Measurements from ENCODE around the gene PKP1.

DNA sequence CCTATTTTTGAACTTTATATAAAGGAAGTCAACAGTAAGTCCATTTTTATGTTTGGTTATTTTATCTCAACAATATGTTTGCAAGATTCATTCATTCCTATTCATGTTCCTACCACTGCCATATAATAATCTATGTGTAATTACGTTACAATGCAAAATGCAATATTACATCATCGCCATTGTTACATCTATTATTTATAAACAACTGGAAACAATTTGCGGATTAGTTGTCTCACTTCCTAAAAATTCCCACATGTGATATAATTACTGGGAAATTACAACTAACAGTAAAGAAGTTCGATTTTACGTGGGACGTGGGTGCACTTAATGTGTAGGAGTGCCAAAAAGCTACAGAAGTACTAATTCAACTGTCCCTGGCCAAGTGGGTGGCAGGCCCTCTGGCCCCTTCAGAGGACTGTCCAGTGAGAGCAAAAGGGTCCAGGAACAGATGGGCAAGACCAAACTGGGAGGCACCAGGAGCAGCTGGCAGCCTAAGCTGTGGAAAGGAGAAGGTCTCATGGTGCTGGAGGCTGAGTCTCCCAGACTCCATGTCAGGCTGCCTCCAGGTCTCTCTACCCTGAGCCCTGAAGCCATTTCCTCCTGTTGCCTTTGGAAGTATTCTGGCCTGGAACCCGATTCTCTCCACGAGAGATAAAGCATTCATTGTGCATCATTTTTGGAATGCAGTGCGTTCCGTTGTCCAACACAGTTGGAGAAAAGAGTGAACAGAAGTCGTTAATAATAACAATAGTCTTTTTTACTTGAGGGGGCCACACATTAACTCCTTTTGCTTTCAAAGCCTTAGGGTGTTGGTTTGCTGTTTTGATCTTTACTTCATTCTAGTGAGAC lies 51.2 kb downstream of the PKP1 start:
- TF ChIP-seq MAFK (IDR thresholded peaks at IDR 0.05; ENCODE audit: low read depth, low read length) (no peak), SMC3 (IDR thresholded peaks at IDR 0.05; ENCODE audit: low read depth, low read length) (no peak), POLR2A (IDR thresholded peaks at IDR 0.05; ENCODE audit: low read depth, low read length) (no peak), BHLHE40 (IDR thresholded peaks at IDR 0.05; ENCODE audit: low read depth, low read length) (no peak), RAD21 (IDR thresholded peaks at IDR 0.05; ENCODE audit: low read length) (no peak), CEBPB (IDR thresholded peaks at IDR 0.05; ENCODE audit: low read depth, low read length) (0 out of 2 replicates have a peak, but pooled peaks have one; percentile 28), FOS (IDR thresholded peaks at IDR 0.05; ENCODE audit: low read depth, low read length) (no peak), RFX5 (IDR thresholded peaks at IDR 0.05; ENCODE audit: low read depth, low read length) (no peak)
- TF ChIP-seq, protein P1, sequence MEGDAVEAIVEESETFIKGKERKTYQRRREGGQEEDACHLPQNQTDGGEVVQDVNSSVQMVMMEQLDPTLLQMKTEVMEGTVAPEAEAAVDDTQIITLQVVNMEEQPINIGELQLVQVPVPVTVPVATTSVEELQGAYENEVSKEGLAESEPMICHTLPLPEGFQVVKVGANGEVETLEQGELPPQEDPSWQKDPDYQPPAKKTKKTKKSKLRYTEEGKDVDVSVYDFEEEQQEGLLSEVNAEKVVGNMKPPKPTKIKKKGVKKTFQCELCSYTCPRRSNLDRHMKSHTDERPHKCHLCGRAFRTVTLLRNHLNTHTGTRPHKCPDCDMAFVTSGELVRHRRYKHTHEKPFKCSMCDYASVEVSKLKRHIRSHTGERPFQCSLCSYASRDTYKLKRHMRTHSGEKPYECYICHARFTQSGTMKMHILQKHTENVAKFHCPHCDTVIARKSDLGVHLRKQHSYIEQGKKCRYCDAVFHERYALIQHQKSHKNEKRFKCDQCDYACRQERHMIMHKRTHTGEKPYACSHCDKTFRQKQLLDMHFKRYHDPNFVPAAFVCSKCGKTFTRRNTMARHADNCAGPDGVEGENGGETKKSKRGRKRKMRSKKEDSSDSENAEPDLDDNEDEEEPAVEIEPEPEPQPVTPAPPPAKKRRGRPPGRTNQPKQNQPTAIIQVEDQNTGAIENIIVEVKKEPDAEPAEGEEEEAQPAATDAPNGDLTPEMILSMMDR (conservative IDR thresholded peaks at IDR 0.05; ENCODE audit: low read depth, low read length), result no peak
- TF ChIP-seq, protein P2, sequence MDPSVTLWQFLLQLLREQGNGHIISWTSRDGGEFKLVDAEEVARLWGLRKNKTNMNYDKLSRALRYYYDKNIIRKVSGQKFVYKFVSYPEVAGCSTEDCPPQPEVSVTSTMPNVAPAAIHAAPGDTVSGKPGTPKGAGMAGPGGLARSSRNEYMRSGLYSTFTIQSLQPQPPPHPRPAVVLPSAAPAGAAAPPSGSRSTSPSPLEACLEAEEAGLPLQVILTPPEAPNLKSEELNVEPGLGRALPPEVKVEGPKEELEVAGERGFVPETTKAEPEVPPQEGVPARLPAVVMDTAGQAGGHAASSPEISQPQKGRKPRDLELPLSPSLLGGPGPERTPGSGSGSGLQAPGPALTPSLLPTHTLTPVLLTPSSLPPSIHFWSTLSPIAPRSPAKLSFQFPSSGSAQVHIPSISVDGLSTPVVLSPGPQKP (IDR thresholded peaks at IDR 0.05; ENCODE audit: borderline replicate concordance, low read depth, low read length), result no peak
- TF ChIP-seq, protein P3, sequence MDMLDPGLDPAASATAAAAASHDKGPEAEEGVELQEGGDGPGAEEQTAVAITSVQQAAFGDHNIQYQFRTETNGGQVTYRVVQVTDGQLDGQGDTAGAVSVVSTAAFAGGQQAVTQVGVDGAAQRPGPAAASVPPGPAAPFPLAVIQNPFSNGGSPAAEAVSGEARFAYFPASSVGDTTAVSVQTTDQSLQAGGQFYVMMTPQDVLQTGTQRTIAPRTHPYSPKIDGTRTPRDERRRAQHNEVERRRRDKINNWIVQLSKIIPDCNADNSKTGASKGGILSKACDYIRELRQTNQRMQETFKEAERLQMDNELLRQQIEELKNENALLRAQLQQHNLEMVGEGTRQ (IDR thresholded peaks at IDR 0.05; ENCODE audit: low read depth, low read length), result no peak

All from IMR-90 (cell line).